ENCODE data around the gene AGFG2. TPM values are rescaled to one million over a fixed set of nuclear protein-coding genes. Genes with fewer than 3 reads are reported as not detected.

AGFG2 gene
- total and polyA plus RNA-seq, 2 of the 13 experiments (the other 11 are each of a cell fraction or from before 2014, with no cell fraction given), result 125 to 132 TPM

DNA sequence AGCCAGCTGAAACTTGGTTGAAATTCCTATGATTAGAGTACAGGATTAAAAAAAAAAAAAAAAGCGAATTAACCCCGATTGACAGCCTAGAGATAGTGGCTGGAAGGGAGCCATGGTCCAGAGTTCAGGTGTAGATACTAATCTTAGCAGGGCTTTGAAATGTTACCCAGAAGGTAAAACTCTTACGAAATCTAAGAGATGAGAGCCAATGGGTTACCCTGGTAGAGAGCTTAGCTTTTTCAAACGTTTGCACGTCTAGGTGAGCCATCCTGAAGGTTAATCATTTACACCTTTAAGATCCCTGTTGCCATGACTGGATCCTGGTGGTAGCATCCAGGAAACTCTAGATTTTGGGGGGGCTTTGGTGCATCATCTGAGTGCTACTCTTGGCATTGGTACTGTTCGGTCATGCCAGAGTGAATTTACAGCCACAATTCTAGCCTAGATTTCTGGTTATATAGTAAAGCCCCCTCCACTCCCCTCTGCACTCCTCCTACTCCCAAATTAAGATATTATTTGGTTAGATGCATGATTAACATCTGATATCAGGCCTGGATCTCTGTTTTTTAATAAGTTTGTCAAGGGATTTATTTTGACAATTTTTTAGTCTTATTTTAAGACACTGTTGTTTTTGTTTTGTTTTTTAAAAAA lies 1.2 kb downstream of the AGFG2 start (continued):
- TF ChIP-seq MXI1 (IDR thresholded peaks at IDR 0.05; ENCODE audit: borderline replicate concordance, low read depth, low read length) (peak; percentile 53; the same call in 1 of the 3 replicates), RBFOX2 (IDR thresholded peaks at IDR 0.05; ENCODE audit: low read depth, low read length) (peak; percentile 91), AGO2 (optimal IDR thresholded peaks at IDR 0.05; ENCODE audit: low read depth, low read length) (no peak), CEBPB (IDR thresholded peaks at IDR 0.05; ENCODE audit: borderline replicate concordance, low read depth, low read length) (peak; percentile 85; the same call in 1 of the 2 replicates), NFYC (CRISPR knock-in tag; IDR thresholded peaks at IDR 0.05) (peak; percentile 67), CHD4 (IDR thresholded peaks at IDR 0.05; ENCODE audit: borderline replicate concordance, low read length) (peak; percentile 78; the same call in 1 of the 2 replicates), HNF4A (CRISPR knock-in tag; IDR thresholded peaks at IDR 0.05) (peak; percentile 90), KLF13 (CRISPR knock-in tag; IDR thresholded peaks at IDR 0.05) (no peak), EP300 (IDR thresholded peaks at IDR 0.05; ENCODE audit: low read depth in 2 of 2, low read length in 2 of 2) (peak in 1 of 2 experiments; percentile 89; a peak in 2 of 4 replicates), EP300 (CRISPR knock-in tag; IDR thresholded peaks at IDR 0.05; ENCODE audit: borderline replicate concordance) (peak; percentile 57; the same call in 1 of the 2 replicates), TARDBP (CRISPR knock-in tag; IDR thresholded peaks at IDR 0.05) (peak; percentile 70), ZFP1 (CRISPR knock-in tag; IDR thresholded peaks at IDR 0.05) (no peak), MED13 (CRISPR knock-in tag; IDR thresholded peaks at IDR 0.05) (peak; percentile 71), DNMT3B (CRISPR knock-in tag; conservative IDR thresholded peaks at IDR 0.05) (0 out of 2 replicates have a peak, but pooled peaks have one; percentile 21), SOX6 (IDR thresholded peaks at IDR 0.05) (no peak), SOX6 (CRISPR knock-in tag; IDR thresholded peaks at IDR 0.05) (peak; percentile 57; the same call in 1 of the 2 replicates), ZNF34 (CRISPR knock-in tag; IDR thresholded peaks at IDR 0.05; ENCODE audit: borderline replicate concordance) (no peak), NR2F6 (IDR thresholded peaks at IDR 0.05) (peak; percentile 78), NR2F6 (CRISPR knock-in tag; IDR thresholded peaks at IDR 0.05) (peak; percentile 60), RORA (CRISPR knock-in tag; IDR thresholded peaks at IDR 0.05) (0 out of 2 replicates have a peak, but pooled peaks have one; percentile 66), HNF4G (IDR thresholded peaks at IDR 0.05; ENCODE audit: borderline replicate concordance, low read depth, low read length) (peak; percentile 87; the same call in 1 of the 2 replicates), HNF4G (CRISPR knock-in tag; IDR thresholded peaks at IDR 0.05; ENCODE audit: borderline replicate concordance, low read depth) (peak; percentile 33; the same call in 1 of the 2 replicates), YEATS2 (CRISPR knock-in tag; IDR thresholded peaks at IDR 0.05; ENCODE audit: borderline replicate concordance) (peak; percentile 21; the same call in 1 of the 2 replicates), ZNF557 (CRISPR knock-in tag; IDR thresholded peaks at IDR 0.05) (no peak), RNF2 (conservative IDR thresholded peaks at IDR 0.05; ENCODE audit: low read depth) (no peak), ZNF670 (CRISPR knock-in tag; IDR thresholded peaks at IDR 0.05; ENCODE audit: borderline replicate concordance) (0 out of 2 replicates have a peak, but pooled peaks have one; percentile 14), SOX13 (IDR thresholded peaks at IDR 0.05) (no peak), SOX13 (CRISPR knock-in tag; conservative IDR thresholded peaks at IDR 0.05 in 1 of 2, IDR thresholded peaks at IDR 0.05 in 1 of 2) (peak in 1 of 2 experiments; percentile 71; a peak in 2 of 4 replicates), ZNF333 (CRISPR knock-in tag; IDR thresholded peaks at IDR 0.05; ENCODE audit: borderline replicate concordance) (no peak), ZNF652 (CRISPR knock-in tag; IDR thresholded peaks at IDR 0.05; ENCODE audit: borderline replicate concordance, low read depth) (peak; percentile 37; the same call in 1 of the 2 replicates), ARID2 (CRISPR knock-in tag; IDR thresholded peaks at IDR 0.05; ENCODE audit: borderline replicate concordance) (0 out of 2 replicates have a peak, but pooled peaks have one; percentile 41)
- TF ChIP-seq, protein P1, sequence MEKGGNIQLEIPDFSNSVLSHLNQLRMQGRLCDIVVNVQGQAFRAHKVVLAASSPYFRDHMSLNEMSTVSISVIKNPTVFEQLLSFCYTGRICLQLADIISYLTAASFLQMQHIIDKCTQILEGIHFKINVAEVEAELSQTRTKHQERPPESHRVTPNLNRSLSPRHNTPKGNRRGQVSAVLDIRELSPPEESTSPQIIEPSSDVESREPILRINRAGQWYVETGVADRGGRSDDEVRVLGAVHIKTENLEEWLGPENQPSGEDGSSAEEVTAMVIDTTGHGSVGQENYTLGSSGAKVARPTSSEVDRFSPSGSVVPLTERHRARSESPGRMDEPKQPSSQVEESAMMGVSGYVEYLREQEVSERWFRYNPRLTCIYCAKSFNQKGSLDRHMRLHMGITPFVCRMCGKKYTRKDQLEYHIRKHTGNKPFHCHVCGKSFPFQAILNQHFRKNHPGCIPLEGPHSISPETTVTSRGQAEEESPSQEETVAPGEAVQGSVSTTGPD (CRISPR knock-in tag; IDR thresholded peaks at IDR 0.05), result peak; percentile 65; the same call in 1 of the 2 replicates
- TF ChIP-seq, protein P2, sequence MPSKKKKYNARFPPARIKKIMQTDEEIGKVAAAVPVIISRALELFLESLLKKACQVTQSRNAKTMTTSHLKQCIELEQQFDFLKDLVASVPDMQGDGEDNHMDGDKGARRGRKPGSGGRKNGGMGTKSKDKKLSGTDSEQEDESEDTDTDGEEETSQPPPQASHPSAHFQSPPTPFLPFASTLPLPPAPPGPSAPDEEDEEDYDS (CRISPR knock-in tag; IDR thresholded peaks at IDR 0.05), result peak; percentile 81
